GM12872 (cell line): Measurements from ENCODE around the gene TUBGCP2.
A peak's percentile ranks its signal among the peaks of the same experiment; 100 is the strongest.

Experiments used
- CTCF ChIP-seq: IDR thresholded peaks from 3 replicates; pipeline ENCODE4 v1.5.1; 2011; ENCODE audit warnings: low read depth, mild to moderate bottlenecking, low read length, moderate library complexity; ENCODE audit not compliant: insufficient read depth

Gene TUBGCP2

GRCh38 chr10:133334503-133335245 is 26.0 kb upstream of the TUBGCP2 start:
- TF ChIP-seq CTCF = no peak

GRCh38 chr10:133332936-133333699 is 24.4 kb upstream of the TUBGCP2 start:
- no peak for TF ChIP-seq CTCF

GRCh38 chr10:133329491-133330202 is 21.0 kb upstream of the TUBGCP2 start:
- peak; percentile 90 for TF ChIP-seq CTCF

DNA sequence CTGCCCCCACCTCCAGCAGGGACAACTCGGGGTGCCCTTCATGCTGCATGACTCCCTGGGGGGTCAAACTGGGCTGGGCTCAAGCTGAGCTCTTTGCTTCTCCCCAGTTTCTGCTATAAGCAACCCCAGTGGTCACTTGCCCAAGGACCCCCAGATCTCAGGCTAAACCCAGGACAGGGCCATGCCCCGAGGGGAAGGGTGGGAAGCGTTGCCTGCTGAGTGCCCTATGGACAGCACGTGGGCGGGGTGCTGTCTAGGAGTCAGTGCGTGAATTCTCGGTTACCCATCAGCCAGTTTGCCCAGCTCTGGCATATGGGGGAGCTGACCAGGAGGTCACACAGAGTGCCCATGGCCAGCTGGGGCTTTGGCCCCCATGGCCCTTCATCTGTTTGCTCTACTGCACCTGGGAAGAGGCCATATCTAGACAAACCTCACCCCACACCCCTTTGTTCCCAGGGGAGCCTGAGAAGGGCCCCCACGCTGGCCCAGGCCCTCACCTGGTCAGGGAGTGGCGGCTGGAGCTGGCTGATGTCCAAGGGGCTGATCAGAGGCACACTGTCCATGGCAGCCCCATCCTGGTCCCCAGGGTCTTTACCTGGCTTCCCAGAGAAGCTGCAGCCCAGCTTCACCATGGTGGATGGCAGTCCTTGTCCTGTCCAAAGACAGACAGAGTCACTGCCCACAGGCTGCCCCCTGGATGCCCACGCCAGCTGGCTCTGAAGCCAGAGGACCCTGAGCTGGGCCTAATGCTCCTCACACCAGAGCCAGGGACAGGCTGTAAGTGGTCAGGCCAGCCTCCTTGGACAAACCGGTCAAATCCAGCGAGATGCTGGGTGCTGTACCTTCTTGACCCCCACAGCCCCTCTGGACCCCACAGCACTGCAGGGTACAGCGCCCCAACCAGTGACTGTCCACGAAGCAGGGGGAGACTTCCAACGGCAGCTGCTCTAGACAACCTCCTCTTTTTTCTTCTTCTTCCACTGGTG is 20.0 kb upstream of the TUBGCP2 start:
- TF ChIP-seq CTCF = no peak

GRCh38 chr10:133327651-133328357 is 19.1 kb upstream of the TUBGCP2 start:
- no peak for TF ChIP-seq CTCF

- no peak for TF ChIP-seq CTCF
These were observed 18.3 kb upstream of the TUBGCP2 start for GRCh38 chr10:133326745-133327650.
